Muscle of leg (tissue), 11 donors: ENCODE results near the gene SUMF1. TPM values are rescaled to one million over a fixed set of nuclear protein-coding genes. Genes with fewer than 3 reads are reported as not detected.

Source experiments
- DNase-seq: peaks from one replicate; pipeline ENCODE4 v3.0.0; 2013
- H3K27ac ChIP-seq: one replicate; pipeline ENCODE4 v1.5.1; 2013; ENCODE audit warnings: mild to moderate bottlenecking, low read length, control low read depth
- H3K27me3 ChIP-seq: one replicate; pipeline ENCODE4 v1.6.1; 2013; ENCODE audit warnings: low read length; ENCODE audit not compliant: control insufficient read depth, insufficient read depth
- H3K36me3 ChIP-seq: one replicate; pipeline ENCODE4 v1.6.1; 2013; ENCODE audit warnings: low read length; ENCODE audit not compliant: control insufficient read depth, insufficient read depth
- H3K4me1 ChIP-seq: one replicate; pipeline ENCODE4 v1.6.1; 2013; ENCODE audit warnings: low read length; ENCODE audit not compliant: control insufficient read depth, insufficient read depth
- H3K4me3 ChIP-seq: one replicate; pipeline ENCODE4 v1.5.1; 2013; ENCODE audit warnings: low read length, control low read depth
- H3K9me3 ChIP-seq: replicated peaks from 2 replicates; pipeline ENCODE4 v1.6.1; 2013; ENCODE audit warnings: low read depth, low read length; ENCODE audit not compliant: control insufficient read depth
- WGBS: methylation state at CpG from one replicate; pipeline ENCODE4 v1.1.5; 2013; ENCODE audit warnings: missing lambda C conversion rate; ENCODE audit not compliant: insufficient coverage; 5-methylcytosine and 5-hydroxymethylcytosine counted together
- polyA plus RNA-seq, 8 donors: library from polyadenylated mRNA; unstranded; fragments of 120-200 nt; gene quantifications; one replicate each; pipeline versions ENCODE4 v1.2.1 to v1.2.3, GENCODE V29; 2013; ENCODE audit warnings: inconsistent platforms in 1 of 8, low replicate concordance in 1 of 8; ENCODE audit not compliant: insufficient read length in 8 of 8, insufficient read depth in 1 of 8
- total RNA-seq: library from RNA; stranded (reverse); fragments of 120-200 nt; gene quantifications from one replicate; pipeline ENCODE4 v1.2.4, GENCODE V29; 2013

SUMF1 gene
- total and polyA plus RNA-seq, 9 donors: 14.4 to 26.2 (median 17.3) TPM

DNA sequence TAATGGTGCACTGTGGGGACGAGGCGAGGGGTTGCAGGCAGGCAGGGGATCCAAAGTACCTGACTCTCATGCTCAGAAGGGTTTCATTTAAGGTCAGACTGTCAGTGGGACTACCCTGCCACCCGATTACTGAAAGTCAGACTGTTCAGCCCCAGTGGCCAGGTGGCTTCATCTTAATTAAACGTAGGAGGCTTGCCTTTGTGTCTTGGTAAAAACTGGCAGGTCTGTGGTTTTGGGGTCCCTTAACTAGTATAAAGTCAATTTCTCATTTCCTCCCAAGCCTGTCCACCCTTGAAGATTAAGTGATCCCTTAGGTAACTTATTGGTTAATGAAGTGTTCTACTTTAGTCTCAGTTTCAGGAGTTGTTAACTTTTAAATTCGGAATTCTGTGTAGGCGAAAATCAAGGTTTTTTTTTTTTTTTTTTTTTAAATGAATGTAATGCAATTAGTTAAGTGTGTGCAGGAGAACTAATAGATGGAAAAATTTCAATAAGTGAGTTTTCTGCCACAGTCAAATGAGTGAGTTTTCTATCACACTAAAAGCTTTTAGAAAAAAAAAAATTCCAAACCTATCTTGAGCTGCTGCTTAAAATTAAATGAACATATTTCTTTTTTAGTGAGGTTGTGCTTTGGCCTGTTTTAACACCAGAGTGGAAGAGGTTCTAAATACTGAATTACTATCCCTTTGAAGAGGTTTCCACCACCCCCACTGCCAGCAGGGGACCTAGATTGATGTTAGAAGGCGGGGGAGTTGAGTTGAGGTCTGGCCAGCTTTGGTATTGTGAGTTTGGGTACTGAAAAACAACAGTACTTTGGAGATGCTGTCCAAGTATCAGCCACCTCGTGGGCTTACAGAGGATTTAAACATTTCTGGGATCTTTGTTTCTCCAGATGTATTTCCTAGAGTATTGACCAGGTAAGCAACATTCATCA, 41.2 kb upstream of the SUMF1 start:
- no peaks in the 10 kb centered on the region for H3K9me3 ChIP-seq
- no peaks in the 10 kb centered on the region for H3K27me3 ChIP-seq
- 69% methylated on average over 3 of the region's 8 CpGs for WGBS
- no peak overlapping the region for H3K4me3 ChIP-seq
- H3K4me1 ChIP-seq: peaks cover 25% of the 10 kb centered on the region
- H3K27ac ChIP-seq: peak overlapping the region; percentile 53
- DNase-seq: no peak
- no peaks in the 10 kb centered on the region for H3K36me3 ChIP-seq

- Histone ChIP-seq H3K27me3 (no peaks in the 10 kb centered on the region), H3K9me3 (no peaks in the 10 kb centered on the region), H3K36me3 (no peaks in the 10 kb centered on the region), H3K4me3 (no peak overlapping the region), H3K27ac (peak overlapping the region; percentile 60), H3K4me1 (peaks cover 18% of the 10 kb centered on the region)
- WGBS: no CpG with 5 or more reads among the region's 5 CpGs
- peak; percentile 89 for DNase-seq
Measured at GRCh38 chr3:4507024-4507596, 40.0 kb upstream of the SUMF1 start.

DNA sequence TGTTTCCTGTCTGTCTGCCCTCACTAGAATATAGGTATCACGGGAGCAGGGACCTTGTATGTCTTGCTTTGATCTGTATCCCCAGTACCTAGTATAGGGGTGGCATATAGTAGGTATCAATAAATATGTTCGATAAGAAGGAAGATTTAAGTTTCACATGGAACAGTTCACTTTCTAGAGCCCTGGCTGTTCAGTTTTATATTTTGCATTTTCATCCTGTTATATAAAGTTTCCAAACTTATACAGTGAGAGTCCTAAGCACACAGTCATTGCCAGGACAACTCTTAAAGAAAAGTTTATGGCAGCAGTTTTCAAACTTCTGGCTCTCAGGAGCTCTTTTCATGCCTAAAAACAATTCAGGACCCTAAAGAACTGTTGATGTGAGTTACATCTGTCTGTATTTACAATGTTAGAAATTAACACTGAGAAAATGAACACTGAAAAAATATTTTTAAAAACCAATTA, 39.5 kb upstream of the SUMF1 start:
- no peaks in the 10 kb centered on the region for H3K27me3 ChIP-seq
- H3K4me1 ChIP-seq: peaks cover 18% of the 10 kb centered on the region
- no peaks in the 10 kb centered on the region for H3K9me3 ChIP-seq
- H3K4me3 ChIP-seq: no peak overlapping the region
- no CpG with 5 or more reads among the region's 2 CpGs for WGBS
- no peak overlapping the region for H3K27ac ChIP-seq
- no peaks in the 10 kb centered on the region for H3K36me3 ChIP-seq
- peak; percentile 93 for DNase-seq

GRCh38 chr3:4505688-4506558, 38.9 kb upstream of the SUMF1 start:
- peak overlapping the region; percentile 30 for H3K27ac ChIP-seq

DNA sequence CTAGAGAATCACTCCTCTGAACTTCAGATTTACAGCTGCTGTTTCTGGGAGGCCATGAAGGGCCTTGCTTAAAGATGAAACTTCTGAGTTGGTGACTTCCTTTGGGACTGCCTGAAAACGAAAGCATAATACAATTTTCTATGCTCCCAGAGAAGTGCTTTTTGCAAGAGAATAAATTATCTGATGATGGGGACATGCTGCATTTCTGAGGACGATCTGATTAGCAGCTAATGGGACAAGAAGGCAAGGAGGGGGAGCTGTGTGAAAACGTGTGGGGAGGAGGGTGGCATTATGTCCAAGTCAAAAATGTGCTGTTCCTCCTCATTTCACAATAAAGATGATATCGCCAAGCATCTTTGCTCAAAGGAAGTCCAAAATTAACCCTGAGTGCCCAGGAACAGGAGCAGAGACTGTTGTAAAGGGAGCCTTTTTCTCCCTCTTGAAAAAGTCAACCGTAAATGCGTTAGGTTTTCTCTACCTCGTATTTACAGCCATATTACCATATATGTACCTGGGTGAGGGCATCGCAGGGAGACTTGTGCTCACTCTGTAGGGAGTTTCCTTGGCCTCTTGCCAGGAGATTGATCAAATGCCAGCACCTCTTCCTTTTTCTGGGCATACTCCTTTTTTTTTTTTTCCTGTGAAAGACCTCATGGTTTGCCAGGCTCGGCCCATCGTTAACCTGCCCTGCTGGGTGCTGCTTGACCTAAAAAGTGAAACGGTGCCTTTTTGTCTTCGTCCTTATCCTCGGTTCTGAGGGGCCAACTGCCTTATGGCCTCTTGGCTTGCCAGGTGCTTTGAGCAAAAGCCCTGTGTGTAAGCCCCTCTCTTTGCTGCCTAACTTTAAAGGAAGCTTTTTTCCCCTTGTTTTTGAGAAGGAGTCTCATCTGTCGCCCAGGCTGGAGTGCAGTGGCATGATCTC, 37.5 kb upstream of the SUMF1 start:
- no peaks in the 10 kb centered on the region for H3K9me3 ChIP-seq
- DNase-seq: no peak
- H3K4me1 ChIP-seq: peaks cover 18% of the 10 kb centered on the region
- WGBS: 47% methylated on average over 6 of the region's 14 CpGs
- peaks cover 4% of the 10 kb centered on the region for H3K36me3 ChIP-seq
- peak overlapping the region; percentile 7 for H3K4me3 ChIP-seq
- no peaks in the 10 kb centered on the region for H3K27me3 ChIP-seq
- H3K27ac ChIP-seq: peak overlapping the region; percentile 76

More at GRCh38 chr3:4505688-4506558, 38.9 kb upstream of the SUMF1 start:
- no peak for DNase-seq
- Histone ChIP-seq H3K4me1 (peaks cover 18% of the 10 kb centered on the region), H3K27me3 (no peaks in the 10 kb centered on the region), H3K9me3 (no peaks in the 10 kb centered on the region), H3K36me3 (peaks cover 3% of the 10 kb centered on the region), H3K4me3 (no peak overlapping the region)
- WGBS: 66% methylated on average over 5 of the region's 6 CpGs

- 77% methylated on average over 4 of the region's 5 CpGs for WGBS
- Histone ChIP-seq H3K27me3 (no peaks in the 10 kb centered on the region), H3K4me3 (no peak overlapping the region), H3K9me3 (no peaks in the 10 kb centered on the region), H3K4me1 (peaks cover 17% of the 10 kb centered on the region), H3K36me3 (peaks cover 4% of the 10 kb centered on the region), H3K27ac (no peak overlapping the region)
- no peak for DNase-seq
Measured at GRCh38 chr3:4503050-4503449, 36.0 kb upstream of the SUMF1 start.

DNA sequence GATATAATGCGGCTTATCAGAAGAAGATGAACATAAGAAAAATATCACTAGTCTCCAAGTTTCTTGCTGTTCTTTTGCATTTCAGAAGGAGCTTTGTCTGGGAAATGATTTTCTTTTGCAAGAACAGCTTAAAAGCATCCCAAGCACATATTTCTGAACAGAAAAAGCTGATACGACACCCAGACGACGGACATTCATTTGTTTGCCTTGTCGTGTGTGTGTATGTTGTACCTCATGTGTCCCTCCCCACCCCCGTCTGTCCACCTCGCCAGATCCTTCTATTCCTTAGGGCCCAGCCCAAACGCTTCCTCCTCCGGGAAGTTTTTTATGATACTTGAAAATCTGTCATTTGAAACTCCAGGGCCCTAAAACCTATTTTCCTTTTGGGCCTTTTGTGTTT, 34.9 kb upstream of the SUMF1 start:
- Histone ChIP-seq H3K9me3 (no peaks in the 10 kb centered on the region), H3K4me1 (peaks cover 14% of the 10 kb centered on the region), H3K27ac (no peak overlapping the region), H3K4me3 (no peak overlapping the region), H3K36me3 (peaks cover 4% of the 10 kb centered on the region), H3K27me3 (no peaks in the 10 kb centered on the region)
- 41% methylated on average over 3 of the region's 9 CpGs for WGBS
- DNase-seq: no peak

GRCh38 chr3:4501437-4501836, 34.4 kb upstream of the SUMF1 start:
- Histone ChIP-seq H3K27me3 (no peaks in the 10 kb centered on the region), H3K36me3 (peaks cover 4% of the 10 kb centered on the region), H3K9me3 (no peaks in the 10 kb centered on the region), H3K4me1 (peaks cover 14% of the 10 kb centered on the region), H3K4me3 (no peak overlapping the region), H3K27ac (no peak overlapping the region)
- 86% methylated on average over 2 of the region's 3 CpGs for WGBS
- no peak for DNase-seq

- H3K4me3 ChIP-seq: no peak overlapping the region
- WGBS: 65% methylated on average over 2 of the region's 5 CpGs
- H3K4me1 ChIP-seq: peaks cover 8% of the 10 kb centered on the region
- no peak overlapping the region for H3K27ac ChIP-seq
- H3K36me3 ChIP-seq: peaks cover 4% of the 10 kb centered on the region
- peaks cover 10% of the 10 kb centered on the region for H3K27me3 ChIP-seq
- H3K9me3 ChIP-seq: no peaks in the 10 kb centered on the region
- no peak for DNase-seq
Measured at GRCh38 chr3:4498446-4498845, 31.4 kb upstream of the SUMF1 start.
